PFSK-1 (cell line): ENCODE data around the gene SIVA1.

Experiments
- FOXP2 ChIP-seq: optimal IDR thresholded peaks from 2 replicates; pipeline ENCODE3; 2011; ENCODE audit warnings: borderline replicate concordance, control low read depth, inconsistent platforms; ENCODE audit not compliant: insufficient read depth; ENCODE audit errors: extremely low read length, extremely low read depth
- POLR2AphosphoS5 ChIP-seq: IDR thresholded peaks from 2 replicates; pipeline ENCODE4 v1.6.1; 2012; ENCODE audit warnings: low read depth, mild to moderate bottlenecking, control low read depth, low read length, moderate library complexity
- REST ChIP-seq, 2 experiments: IDR thresholded peaks; 2 replicates each; pipeline versions ENCODE4 v1.6.1 to v1.8.0; 2011 to 2012; ENCODE audit warnings: low read depth in 2 of 2, low read length in 2 of 2, control low read depth in 1 of 2, inconsistent platforms in 1 of 2, mild to moderate bottlenecking in 1 of 2, moderate library complexity in 1 of 2; ENCODE audit not compliant: insufficient read depth in 1 of 2
- SIN3A ChIP-seq: IDR thresholded peaks from 2 replicates; pipeline ENCODE4 v1.6.1; 2012; ENCODE audit warnings: mild to moderate bottlenecking, low read length, moderate library complexity, borderline replicate concordance; ENCODE audit not compliant: insufficient read depth
- TAF1 ChIP-seq: IDR thresholded peaks from 2 replicates; pipeline ENCODE4 v1.6.1; 2012; ENCODE audit warnings: low read length, control low read depth, borderline replicate concordance; ENCODE audit not compliant: insufficient read depth

Gene SIVA1

GRCh38 chr14:104741108-104741802, 11.7 kb upstream of the SIVA1 start:
- no peak for TF ChIP-seq FOXP2
- no peak for TF ChIP-seq POLR2AphosphoS5
- no peak for TF ChIP-seq TAF1
- no peak for TF ChIP-seq REST (IDR thresholded peaks at IDR 0.05; ENCODE audit: insufficient read depth in 1 of 2, low read depth in 2 of 2, low read length in 2 of 2)

GRCh38 chr14:104741803-104742251, 11.1 kb upstream of the SIVA1 start:
- TF ChIP-seq POLR2AphosphoS5, result no peak
- TF ChIP-seq SIN3A, result no peak
- TF ChIP-seq TAF1, result no peak
- no peak for TF ChIP-seq REST (IDR thresholded peaks at IDR 0.05; ENCODE audit: insufficient read depth in 1 of 2, low read depth in 2 of 2, low read length in 2 of 2)
- no peak for TF ChIP-seq FOXP2

GRCh38 chr14:104742586-104743455, 10.1 kb upstream of the SIVA1 start:
- TF ChIP-seq REST (IDR thresholded peaks at IDR 0.05; ENCODE audit: insufficient read depth in 1 of 2, low read depth in 2 of 2, low read length in 2 of 2) (no peak), SIN3A (no peak), FOXP2 (no peak), TAF1 (no peak), POLR2AphosphoS5 (no peak)

- no peak for TF ChIP-seq TAF1
- TF ChIP-seq SIN3A, result no peak
- no peak for TF ChIP-seq POLR2AphosphoS5
- TF ChIP-seq FOXP2, result no peak
- no peak for TF ChIP-seq REST (IDR thresholded peaks at IDR 0.05; ENCODE audit: insufficient read depth in 1 of 2, low read depth in 2 of 2, low read length in 2 of 2)
Measured at GRCh38 chr14:104743461-104744380, 9.2 kb upstream of the SIVA1 start.
